Natural killer cell (primary cell): ENCODE measurements around the gene ALDH8A1. TPM values are rescaled to one million over a fixed set of nuclear protein-coding genes. Genes with fewer than 3 reads are reported as not detected.

Experiments used
- ATAC-seq, 3 donors: fragments of 150-1000 bp in 2 of 3; fragments of 200-7000 bp in 1 of 3; cut with Tn5 transposase; 1 replicate in 1 of 3; 2 replicates in 2 of 3; pipeline ENCODE4 v1.10.0; 2021; ENCODE audit warnings: mild to moderate bottlenecking in 2 of 3, moderate library complexity in 2 of 3
- DNase-seq, 2 donors: peaks; one replicate each; pipeline versions ENCODE4 v3.0.0 to v3.0.0-alpha.2; 2013 to 2021; ENCODE audit warnings: mixed read lengths in 1 of 2
- H3K27ac ChIP-seq: one replicate; pipeline ENCODE4 v1.5.1; 2013; ENCODE audit warnings: mild to moderate bottlenecking, low read length
- H3K27me3 ChIP-seq: one replicate; pipeline ENCODE4 v1.6.1; 2013; ENCODE audit warnings: low read length; ENCODE audit not compliant: control insufficient read depth, insufficient read depth
- H3K36me3 ChIP-seq: one replicate; pipeline ENCODE4 v1.6.1; 2013; ENCODE audit warnings: low read length; ENCODE audit not compliant: control insufficient read depth, insufficient read depth
- H3K4me1 ChIP-seq: one replicate; pipeline ENCODE4 v1.6.1; 2013; ENCODE audit warnings: low read length; ENCODE audit not compliant: control insufficient read depth, insufficient read depth
- H3K4me3 ChIP-seq: one replicate; pipeline ENCODE4 v1.5.1; 2013; ENCODE audit warnings: low read length
- H3K9me3 ChIP-seq: one replicate; pipeline ENCODE4 v1.6.1; 2013; ENCODE audit warnings: low read length; ENCODE audit not compliant: control insufficient read depth, insufficient read depth
- H3K27ac Mint-ChIP-seq, 2 donors: one replicate each; pipeline ENCODE4 v1.8.0; 2022; ENCODE audit warnings: mild to moderate bottlenecking in 2 of 2, mixed read lengths in 2 of 2, moderate library complexity in 1 of 2
- H3K27me3 Mint-ChIP-seq, 2 donors: one replicate each; pipeline ENCODE4 v1.8.0; 2022; ENCODE audit warnings: low read depth in 2 of 2, mixed read lengths in 2 of 2
- H3K36me3 Mint-ChIP-seq: one replicate; pipeline ENCODE4 v1.8.0; 2022; ENCODE audit warnings: mixed read lengths
- H3K4me1 Mint-ChIP-seq, 2 donors: one replicate each; pipeline ENCODE4 v1.8.0; 2022; ENCODE audit warnings: mixed read lengths in 2 of 2
- H3K4me3 Mint-ChIP-seq: one replicate; pipeline ENCODE4 v1.8.0; 2022; ENCODE audit warnings: mild to moderate bottlenecking, moderate library complexity, mixed read lengths
- H3K9me3 Mint-ChIP-seq, 2 donors: one replicate each; pipeline ENCODE4 v1.8.0; 2022; ENCODE audit warnings: mixed read lengths in 2 of 2
- CTCF ChIP-seq: fragments of 200-600 bp; IDR thresholded peaks from one replicate; pipeline ENCODE4 v1.8.0; 2022; ENCODE audit warnings: antibody characterized with exemption
- WGBS: methylation state at CpG from one replicate; pipeline ENCODE4 v1.1.7; 2013; ENCODE audit warnings: missing lambda C conversion rate; ENCODE audit not compliant: insufficient coverage; 5-methylcytosine and 5-hydroxymethylcytosine counted together
- intact Hi-C: fragments of 100-400 bp; cut with micrococcal nuclease; formaldehyde crosslinking; loops from one replicate; pipeline ENCODE4 v1.14.2; 2022
- total RNA-seq, 4 donors: library from RNA; stranded (reverse); fragments of 120-200 nt in 1 of 4; gene quantifications; one replicate each; pipeline versions ENCODE4 v1.2.3 to v1.2.4, GENCODE V29; 2013 to 2022

The ALDH8A1 gene
- total RNA-seq, 3 donors from 2014 or later (not counting 1 experiment from before 2014, with no cell fraction given) = 0.75 to 3.0 (median 1.8) TPM

GRCh38 chr6:134948691-134949090 is 1.2 kb downstream of the ALDH8A1 start:
- Mint-ChIP-seq H3K36me3 (no peaks in the 10 kb centered on the region), H3K4me1 (no peaks in the 10 kb centered on the region), H3K4me3 (no peak overlapping the region), H3K27ac (no peak overlapping the region), H3K9me3 (no peaks in the 10 kb centered on the region), H3K27me3 (no peaks in the 10 kb centered on the region)
- ATAC-seq (no peak), DNase-seq (no peak)
- no peaks in the 10 kb centered on the region for H3K9me3 ChIP-seq
- H3K36me3 ChIP-seq = no peaks in the 10 kb centered on the region
- intact Hi-C loops = no loop called here
- WGBS = 89% methylated on average over 1 of the region's 1 CpG
- no peak overlapping the region for H3K27ac ChIP-seq
- no peaks in the 10 kb centered on the region for H3K27me3 ChIP-seq
- H3K4me3 ChIP-seq = no peak overlapping the region
- no peak for TF ChIP-seq CTCF
- no peaks in the 10 kb centered on the region for H3K4me1 ChIP-seq

- no peaks in the 10 kb centered on the region for H3K9me3 Mint-ChIP-seq
- no peak overlapping the region for H3K4me3 Mint-ChIP-seq
- intact Hi-C loops = no loop called here
- no peak overlapping the region for H3K27ac Mint-ChIP-seq
- H3K36me3 Mint-ChIP-seq = no peaks in the 10 kb centered on the region
- no peaks in the 10 kb centered on the region for H3K27me3 ChIP-seq
- no peaks in the 10 kb centered on the region for H3K27me3 Mint-ChIP-seq
- H3K4me1 Mint-ChIP-seq = no peaks in the 10 kb centered on the region
- H3K27ac ChIP-seq = no peak overlapping the region
- no peaks in the 10 kb centered on the region for H3K9me3 ChIP-seq
- H3K4me3 ChIP-seq = no peak overlapping the region
- no peaks in the 10 kb centered on the region for H3K4me1 ChIP-seq
- H3K36me3 ChIP-seq = no peaks in the 10 kb centered on the region
- DNase-seq = no peak
- TF ChIP-seq CTCF = no peak
- ATAC-seq = no peak
These were observed 1.8 kb downstream of the ALDH8A1 start for GRCh38 chr6:134948142-134948541.

- H3K4me1 ChIP-seq = no peaks in the 10 kb centered on the region
- no peak for ATAC-seq
- H3K4me3 Mint-ChIP-seq = no peak overlapping the region
These were observed 4.9 kb downstream of the ALDH8A1 start for GRCh38 chr6:134945045-134945444.

More at GRCh38 chr6:134945045-134945444, 4.9 kb downstream of the ALDH8A1 start:
- no peaks in the 10 kb centered on the region for H3K9me3 ChIP-seq
- no peaks in the 10 kb centered on the region for H3K9me3 Mint-ChIP-seq
- no peaks in the 10 kb centered on the region for H3K27me3 ChIP-seq
- no peak overlapping the region for H3K4me3 ChIP-seq
- no peaks in the 10 kb centered on the region for H3K36me3 Mint-ChIP-seq
- H3K36me3 ChIP-seq = no peaks in the 10 kb centered on the region
- intact Hi-C loops = no loop called here
- no peaks in the 10 kb centered on the region for H3K4me1 Mint-ChIP-seq
- H3K27ac Mint-ChIP-seq = no peak overlapping the region
- H3K27ac ChIP-seq = no peak overlapping the region
- no peak for TF ChIP-seq CTCF
- no peaks in the 10 kb centered on the region for H3K27me3 Mint-ChIP-seq
- no peak for DNase-seq
